Breast epithelium (tissue), 3 donors: ENCODE data around the gene SEPTIN8.

ENCODE experiments used
- CTCF ChIP-seq, 3 donors: fragments of 450-650 bp; IDR thresholded peaks; one replicate each; pipeline ENCODE4 v1.5.1; 2016 to 2017; ENCODE audit warnings: antibody characterized with exemption in 3 of 3, mild to moderate bottlenecking in 3 of 3, moderate library complexity in 3 of 3
- POLR2A ChIP-seq: fragments of 450-650 bp; IDR thresholded peaks from one replicate; pipeline ENCODE4 v1.6.1; 2016; ENCODE audit warnings: antibody characterized with exemption, mild to moderate bottlenecking, moderate library complexity
- POLR2AphosphoS5 ChIP-seq, 3 donors: sonication (generic); formaldehyde crosslinking; IDR thresholded peaks; one replicate each; pipeline ENCODE4 v1.6.1; 2017; ENCODE audit warnings: antibody characterized with exemption in 3 of 3

- no peak for TF ChIP-seq CTCF (IDR thresholded peaks at IDR 0.05)
- no peak for TF ChIP-seq POLR2AphosphoS5 (IDR thresholded peaks at IDR 0.05)
- TF ChIP-seq POLR2A = no peak
Observed at GRCh38 chr5:132808448-132808847, 31.4 kb upstream of the SEPTIN8 start.
